K562 (cell line): ENCODE measurements around the gene SLC38A8.

Experiments used
- BHLHE40 ChIP-seq: IDR thresholded peaks from 2 replicates; pipeline ENCODE4 v1.6.1; 2011; ENCODE audit warnings: low read length, improper control_type of control experiment
- ELF4 ChIP-seq: fragments of 450-650 bp; formaldehyde crosslinking; IDR thresholded peaks from 2 replicates; pipeline ENCODE4 v1.4.0; 2022; ENCODE audit warnings: missing genetic modification characterization
- HINFP ChIP-seq: fragments of 450-650 bp; conservative IDR thresholded peaks from 2 replicates; pipeline ENCODE4 v1.6.1; 2016; ENCODE audit warnings: missing genetic modification characterization, low read depth, mild to moderate bottlenecking, control low read depth, missing compliant biosample characterization
- JUNB ChIP-seq: fragments of 450-650 bp; formaldehyde crosslinking; conservative IDR thresholded peaks from 2 replicates; pipeline ENCODE4 v1.4.0; 2020; ENCODE audit warnings: mild to moderate bottlenecking
- KDM4B ChIP-seq, 2 experiments: fragments of 450-650 bp in 1 of 2; sonication (generic) in 1 of 2; IDR thresholded peaks; 2 replicates each; pipeline ENCODE4 v1.6.1; 2016 to 2017; ENCODE audit warnings: borderline replicate concordance in 2 of 2, antibody characterized with exemption in 1 of 2, low read depth in 1 of 2, mild to moderate bottlenecking in 1 of 2
- MAZ ChIP-seq, 2 experiments: fragments of 450-650 bp in 1 of 2; sonication (generic) in 1 of 2; formaldehyde crosslinking; IDR thresholded peaks in 1 of 2; conservative IDR thresholded peaks in 1 of 2; 2 replicates each; pipeline versions ENCODE4 v1.4.0 to v1.5.0; 2020; ENCODE audit warnings: mild to moderate bottlenecking in 1 of 2, missing genetic modification reagents in 1 of 2
- PYGO2 ChIP-seq: fragments of 450-650 bp; IDR thresholded peaks from 2 replicates; pipeline ENCODE4 v1.6.1; 2016; ENCODE audit warnings: mild to moderate bottlenecking, missing genetic modification characterization, moderate library complexity, missing compliant biosample characterization
- RAD21 ChIP-seq, 2 experiments: fragments of 250-450 bp in 1 of 2; fragments of 450-650 bp in 1 of 2; sonication (Bioruptor Pico) in 1 of 2; formaldehyde crosslinking in 1 of 2; IDR thresholded peaks in 1 of 2; conservative IDR thresholded peaks in 1 of 2; 2 replicates each; pipeline versions ENCODE4 v1.4.0 to v1.8.0; 2020 to 2022; ENCODE audit warnings: mild to moderate bottlenecking in 2 of 2, moderate library complexity in 1 of 2
- SMAD1 ChIP-seq: fragments of 150-350 bp; IDR thresholded peaks from 2 replicates; pipeline ENCODE4 v1.6.1; 2014; ENCODE audit warnings: low read length, low read depth; ENCODE audit not compliant: partially characterized antibody
- SRSF3 ChIP-seq: fragments of 200-400 bp; formaldehyde crosslinking; IDR thresholded peaks from 2 replicates; pipeline ENCODE4 v1.6.1; 2016; ENCODE audit warnings: mild to moderate bottlenecking, low read length, moderate library complexity; ENCODE audit not compliant: insufficient read depth
- ZNF143 ChIP-seq: sonication (generic); formaldehyde crosslinking; IDR thresholded peaks from 2 replicates; pipeline ENCODE4 v1.9.0; 2022; ENCODE audit warnings: mild to moderate bottlenecking, missing genetic modification reagents
- TF ChIP-seq, protein P1 (sequence below), 3 experiments: IDR thresholded peaks in 2 of 3; conservative IDR thresholded peaks in 1 of 3; 2 replicates each; pipeline ENCODE4 v1.5.1; 2011 to 2012; ENCODE audit warnings: low read length in 3 of 3, mild to moderate bottlenecking in 3 of 3, control low read depth in 2 of 3, improper control_type of control experiment in 1 of 3, inconsistent platforms in 1 of 3, low read depth in 1 of 3, mixed read lengths in 1 of 3, moderate library complexity in 1 of 3; ENCODE audit not compliant: insufficient read depth in 2 of 3

GRCh38 chr16:84058664-84059063 lies 16.1 kb upstream of the SLC38A8 start:
- TF ChIP-seq ELF4 (CRISPR knock-in tag) (no peak), SRSF3 (no peak), BHLHE40 (no peak), RAD21 (CRISPR knock-in tag; conservative IDR thresholded peaks at IDR 0.05 in 1 of 2, IDR thresholded peaks at IDR 0.05 in 1 of 2) (no peak), MAZ (CRISPR knock-in tag; conservative IDR thresholded peaks at IDR 0.05 in 1 of 2, IDR thresholded peaks at IDR 0.05 in 1 of 2) (no peak), HINFP (tag) (no peak), KDM4B (IDR thresholded peaks at IDR 0.05; ENCODE audit: borderline replicate concordance in 2 of 2, low read depth in 1 of 2) (no peak), PYGO2 (no peak), JUNB (CRISPR knock-in tag) (no peak), SMAD1 (no peak), ZNF143 (CRISPR knock-in tag) (no peak)
- TF ChIP-seq, protein P1, sequence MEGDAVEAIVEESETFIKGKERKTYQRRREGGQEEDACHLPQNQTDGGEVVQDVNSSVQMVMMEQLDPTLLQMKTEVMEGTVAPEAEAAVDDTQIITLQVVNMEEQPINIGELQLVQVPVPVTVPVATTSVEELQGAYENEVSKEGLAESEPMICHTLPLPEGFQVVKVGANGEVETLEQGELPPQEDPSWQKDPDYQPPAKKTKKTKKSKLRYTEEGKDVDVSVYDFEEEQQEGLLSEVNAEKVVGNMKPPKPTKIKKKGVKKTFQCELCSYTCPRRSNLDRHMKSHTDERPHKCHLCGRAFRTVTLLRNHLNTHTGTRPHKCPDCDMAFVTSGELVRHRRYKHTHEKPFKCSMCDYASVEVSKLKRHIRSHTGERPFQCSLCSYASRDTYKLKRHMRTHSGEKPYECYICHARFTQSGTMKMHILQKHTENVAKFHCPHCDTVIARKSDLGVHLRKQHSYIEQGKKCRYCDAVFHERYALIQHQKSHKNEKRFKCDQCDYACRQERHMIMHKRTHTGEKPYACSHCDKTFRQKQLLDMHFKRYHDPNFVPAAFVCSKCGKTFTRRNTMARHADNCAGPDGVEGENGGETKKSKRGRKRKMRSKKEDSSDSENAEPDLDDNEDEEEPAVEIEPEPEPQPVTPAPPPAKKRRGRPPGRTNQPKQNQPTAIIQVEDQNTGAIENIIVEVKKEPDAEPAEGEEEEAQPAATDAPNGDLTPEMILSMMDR (IDR thresholded peaks at IDR 0.05 in 2 of 3, conservative IDR thresholded peaks at IDR 0.05 in 1 of 3; ENCODE audit: insufficient read depth in 2 of 3, low read depth in 1 of 3, low read length in 3 of 3), result no peak
